NCI-H146 treated with DMSO at 0.1 percent for 48 hours (cell line): Measurements from ENCODE around the gene CLCA1.

ENCODE experiments used
- DNase-seq: peaks from one replicate; lab custom pipeline; 2025; ENCODE audit not compliant: unreplicated experiment; lab: John Stamatoyannopoulos, UW

CLCA1 gene

GRCh38 chr1:86468501-86468977 lies at the start of gene CLCA1:
Gene CLCA1, plus strand, starts transcription at chr1:86468927. Its CDS starts 45 bp downstream, at chr1:86468972.
- no peak for DNase-seq

GRCh38 chr1:86419277-86419903 lies 49.3 kb upstream of the CLCA1 start:
- DNase-seq, result no peak

- DNase-seq, result no peak
Measured at GRCh38 chr1:86421601-86422280, 47.0 kb upstream of the CLCA1 start.

- DNase-seq, result no peak
Measured at GRCh38 chr1:86423473-86423872, 45.3 kb upstream of the CLCA1 start.

- no peak for DNase-seq
Measured at GRCh38 chr1:86423873-86424272, 44.9 kb upstream of the CLCA1 start, which contains the start of gene CLCA2. Gene CLCA2, plus strand, starts transcription at chr1:86424171. Its CDS starts 77 bp downstream, at chr1:86424248.

GRCh38 chr1:86429122-86429725 lies 39.5 kb upstream of the CLCA1 start:
- DNase-seq, result no peak

GRCh38 chr1:86429835-86430234 lies 38.9 kb upstream of the CLCA1 start:
- no peak for DNase-seq

- no peak for DNase-seq
Measured at GRCh38 chr1:86430376-86430775, 38.4 kb upstream of the CLCA1 start.

GRCh38 chr1:86434059-86434458 lies 34.7 kb upstream of the CLCA1 start:
- no peak for DNase-seq

- no peak for DNase-seq
Measured at GRCh38 chr1:86435327-86435726, 33.4 kb upstream of the CLCA1 start.

- no peak for DNase-seq
Measured at GRCh38 chr1:86436041-86436440, 32.7 kb upstream of the CLCA1 start.

- DNase-seq, result no peak
Measured at GRCh38 chr1:86441581-86441980, 27.1 kb upstream of the CLCA1 start.

- no peak for DNase-seq
Measured at GRCh38 chr1:86441997-86442396, 26.7 kb upstream of the CLCA1 start.

- no peak for DNase-seq
Measured at GRCh38 chr1:86445919-86446318, 22.8 kb upstream of the CLCA1 start.

- DNase-seq, result no peak
Measured at GRCh38 chr1:86447198-86447790, 21.4 kb upstream of the CLCA1 start.

GRCh38 chr1:86448670-86449069 lies 20.1 kb upstream of the CLCA1 start:
- no peak for DNase-seq

GRCh38 chr1:86449103-86449502 lies 19.6 kb upstream of the CLCA1 start:
- DNase-seq, result no peak

GRCh38 chr1:86450847-86451246 lies 17.9 kb upstream of the CLCA1 start:
- DNase-seq, result no peak

GRCh38 chr1:86453664-86454063 lies 15.1 kb upstream of the CLCA1 start:
- no peak for DNase-seq

GRCh38 chr1:86455073-86455472 lies 13.7 kb upstream of the CLCA1 start:
- DNase-seq, result no peak

GRCh38 chr1:86460998-86461397 lies 7.7 kb upstream of the CLCA1 start:
- no peak for DNase-seq

GRCh38 chr1:86461482-86461881 lies 7.2 kb upstream of the CLCA1 start:
- no peak for DNase-seq
